Measurements from ENCODE around the gene TPPP2.

TPPP2 gene

GRCh38 chr14:21056520-21057163 lies 26.6 kb downstream of the TPPP2 start:
- no peak for TF ChIP-seq CTCF (IDR thresholded peaks at IDR 0.05; ENCODE audit: low read depth, low read length, missing control alignments)
- in situ Hi-C loops (cut with HindIII; ENCODE audit: low sequenced_read_pairs): no loop called here
- H3K4me3 ChIP-seq (ENCODE audit: low read depth, low read length): no peak overlapping the region
- DNase-seq (ENCODE audit: low read depth): no peak

GRCh38 chr14:21057803-21058675 lies 28.0 kb downstream of the TPPP2 start, which contains the start of gene RNASE8:
Gene RNASE8, plus strand, starts transcription at chr14:21057822. Its CDS starts 71 bp downstream, at chr14:21057893.
- in situ Hi-C loops (cut with HindIII; ENCODE audit: low sequenced_read_pairs): no loop called here
- TF ChIP-seq CTCF (IDR thresholded peaks at IDR 0.05; ENCODE audit: low read depth, low read length, missing control alignments): no peak
- H3K4me3 ChIP-seq (ENCODE audit: low read depth, low read length): no peak within 1 kb of the TSS
- DNase-seq (ENCODE audit: low read depth): no peak

GRCh38 chr14:21058903-21059302 lies 28.9 kb downstream of the TPPP2 start:
- in situ Hi-C loops (cut with HindIII; ENCODE audit: low sequenced_read_pairs): no loop called here
- TF ChIP-seq CTCF (IDR thresholded peaks at IDR 0.05; ENCODE audit: low read depth, low read length, missing control alignments): no peak
- no peak overlapping the region for H3K4me3 ChIP-seq (ENCODE audit: low read depth, low read length)
- DNase-seq (ENCODE audit: low read depth): no peak

GRCh38 chr14:21059842-21060613 lies 30.0 kb downstream of the TPPP2 start:
- no peak for DNase-seq (ENCODE audit: low read depth)
- in situ Hi-C loops (cut with HindIII; ENCODE audit: low sequenced_read_pairs): loop anchor here (5.0 kb wide), 1 partner anchor 47 kb away; no protein-coding TSS in a partner anchor
- TF ChIP-seq CTCF (IDR thresholded peaks at IDR 0.05; ENCODE audit: low read depth, low read length, missing control alignments): no peak
- H3K4me3 ChIP-seq (ENCODE audit: low read depth, low read length): no peak overlapping the region

GRCh38 chr14:21060614-21061346 lies 30.8 kb downstream of the TPPP2 start:
- no peak for TF ChIP-seq CTCF (IDR thresholded peaks at IDR 0.05; ENCODE audit: low read depth, low read length, missing control alignments)
- DNase-seq (ENCODE audit: low read depth): no peak
- H3K4me3 ChIP-seq (ENCODE audit: low read depth, low read length): no peak overlapping the region
- in situ Hi-C loops (cut with HindIII; ENCODE audit: low sequenced_read_pairs): loop anchor here (5.0 kb wide), 1 partner anchor 47 kb away; no protein-coding TSS in a partner anchor

GRCh38 chr14:21061347-21061668 lies 31.3 kb downstream of the TPPP2 start:
- DNase-seq (ENCODE audit: low read depth): no peak
- no peak for TF ChIP-seq CTCF (IDR thresholded peaks at IDR 0.05; ENCODE audit: low read depth, low read length, missing control alignments)
- no peak overlapping the region for H3K4me3 ChIP-seq (ENCODE audit: low read depth, low read length)
- in situ Hi-C loops (cut with HindIII; ENCODE audit: low sequenced_read_pairs): loop anchor here (5.0 kb wide), 1 partner anchor 46 kb away; no protein-coding TSS in a partner anchor
